GM04504 (cell line): ENCODE data around the gene NRBP1.
A peak's percentile ranks its signal among the peaks of the same experiment; 100 is the strongest.

ENCODE experiments used
- DNase-seq: peaks from one replicate; pipeline ENCODE4 v3.0.0-alpha.2; 2012; ENCODE audit warnings: low read depth

Gene NRBP1

GRCh38 chr2:27428213-27428977 is at the start of gene NRBP1:
Gene NRBP1, plus strand, starts transcription at chr2:27428631. Its CDS starts 4,643 bp downstream, at chr2:27433274.
- DNase-seq, result peak; percentile 64

GRCh38 chr2:27378809-27379290 is 49.6 kb upstream of the NRBP1 start:
- no peak for DNase-seq

DNA sequence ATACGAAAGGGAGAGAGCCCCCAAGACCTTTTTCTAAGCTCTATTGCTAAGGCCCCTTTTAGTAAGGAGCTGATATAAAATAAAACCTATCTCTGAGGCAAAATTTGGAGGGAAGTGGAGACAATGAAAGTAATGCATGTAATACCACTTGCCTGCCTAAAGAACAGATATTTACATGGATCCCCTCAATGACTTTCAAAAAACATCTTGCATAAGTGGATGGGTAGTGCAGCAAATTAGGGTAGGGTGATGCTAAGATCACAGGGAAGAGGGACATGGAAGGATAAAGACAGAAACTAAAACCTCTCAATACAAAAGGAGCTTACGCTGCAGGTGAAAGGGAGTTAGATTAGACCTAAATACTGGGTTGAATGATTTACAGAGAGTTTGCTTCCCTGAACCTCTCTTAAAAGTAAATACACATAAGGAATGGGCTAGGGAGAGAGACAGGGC is 49.0 kb upstream of the NRBP1 start:
- DNase-seq, result no peak

GRCh38 chr2:27379836-27380625 is 48.4 kb upstream of the NRBP1 start:
- no peak for DNase-seq

- peak; percentile 90 for DNase-seq
Observed at GRCh38 chr2:27380626-27381545, 47.5 kb upstream of the NRBP1 start, which contains the start of gene ZNF513. Gene ZNF513, minus strand, starts transcription at chr2:27380734. Its CDS starts 208 bp downstream, at chr2:27380526.

GRCh38 chr2:27381577-27382181 is 46.8 kb upstream of the NRBP1 start:
- DNase-seq, result no peak

DNA sequence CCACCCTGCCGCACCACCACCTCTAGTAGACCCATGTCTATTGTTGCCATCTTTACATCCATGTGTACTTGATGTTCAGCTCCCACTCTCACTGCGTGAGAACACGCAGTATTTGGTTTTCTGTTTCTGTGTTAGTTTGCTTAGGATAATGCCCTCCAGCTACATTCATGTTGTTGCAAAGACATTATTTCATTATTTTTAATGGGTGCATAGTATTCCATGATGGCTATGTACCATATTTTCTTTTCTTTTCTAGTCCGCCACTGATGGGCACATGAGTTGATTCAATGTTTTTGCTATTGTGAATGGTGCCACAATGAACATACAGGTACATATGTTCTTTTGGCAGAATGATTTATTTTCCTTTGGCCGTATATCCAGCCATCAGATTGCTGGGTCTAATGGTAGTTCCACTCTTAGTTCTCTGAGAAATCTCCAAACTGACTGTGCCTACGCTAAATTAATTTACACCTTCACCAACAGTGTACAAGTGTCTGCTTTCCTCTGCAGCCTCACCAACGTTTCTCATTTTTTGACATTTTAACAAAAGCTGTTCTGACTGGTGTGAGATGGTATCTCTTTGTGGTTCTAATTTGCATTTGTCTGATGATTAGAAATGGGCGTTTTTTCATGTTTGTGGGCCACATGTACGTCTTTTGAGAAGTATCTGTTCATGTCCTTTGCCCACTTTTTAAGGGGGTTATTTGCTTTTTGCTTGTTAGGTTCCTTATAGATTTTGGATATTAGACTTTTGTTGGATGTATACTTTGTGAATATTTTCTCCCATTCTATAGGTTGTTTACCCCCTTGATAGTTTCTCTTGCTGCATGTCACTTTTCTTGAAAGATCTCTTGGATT is 37.4 kb upstream of the NRBP1 start:
- no peak for DNase-seq

GRCh38 chr2:27393225-27393624 is 35.2 kb upstream of the NRBP1 start:
- no peak for DNase-seq

DNA sequence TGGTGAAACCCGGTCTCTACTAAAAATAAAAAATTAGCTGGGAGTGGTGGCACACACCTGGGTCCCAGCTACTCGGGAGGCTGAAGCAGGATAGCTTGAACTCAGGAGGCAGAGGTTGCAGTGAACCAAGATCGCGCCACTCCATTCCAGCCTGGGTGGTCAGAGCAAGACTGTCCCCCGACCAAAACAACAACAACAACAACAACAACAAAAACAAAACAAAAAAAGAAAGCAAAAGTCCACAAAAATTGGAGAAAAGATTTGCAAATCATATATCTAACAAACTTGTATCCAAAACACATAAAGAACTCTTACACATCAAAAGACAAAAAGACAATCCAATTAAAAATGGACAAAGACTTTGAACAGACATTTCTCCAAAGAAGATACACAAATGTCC is 29.5 kb upstream of the NRBP1 start:
- no peak for DNase-seq

DNA sequence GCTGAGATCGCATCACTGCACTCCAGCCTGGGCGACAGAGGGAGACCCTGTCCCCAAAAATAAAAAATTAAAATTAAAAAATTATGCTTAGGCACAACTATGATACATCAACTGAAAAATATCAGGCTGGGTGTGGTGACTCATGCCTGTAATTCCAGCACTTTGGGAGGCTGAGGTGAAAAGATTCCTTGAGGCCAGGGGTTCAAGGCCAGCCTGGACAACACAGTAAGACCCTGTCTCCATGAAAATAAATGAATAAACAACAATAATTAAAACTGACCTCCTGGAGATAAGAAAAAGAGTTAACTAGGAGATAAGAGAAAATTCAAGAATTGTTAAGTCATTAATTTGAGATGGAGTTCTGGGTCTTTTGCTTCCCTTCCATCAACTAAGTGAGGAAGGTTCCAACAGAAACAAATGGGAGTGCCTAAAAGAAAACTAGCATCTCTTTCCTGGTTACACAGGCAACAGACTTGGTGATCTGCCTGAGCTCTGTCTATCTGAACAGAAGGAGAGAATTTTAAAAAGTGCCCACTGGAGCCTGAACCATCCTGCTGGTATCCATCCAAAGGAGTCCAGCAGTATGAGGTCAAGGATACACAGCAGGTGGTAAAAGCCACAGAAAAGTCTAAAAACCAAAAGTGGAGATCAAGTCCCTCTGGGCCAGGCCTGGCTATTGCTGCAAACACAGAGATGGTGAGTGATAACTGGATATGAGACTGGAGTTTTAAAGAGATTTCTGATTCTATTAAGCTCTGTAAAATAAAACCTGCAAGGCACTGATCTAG is 27.9 kb upstream of the NRBP1 start:
- no peak for DNase-seq

DNA sequence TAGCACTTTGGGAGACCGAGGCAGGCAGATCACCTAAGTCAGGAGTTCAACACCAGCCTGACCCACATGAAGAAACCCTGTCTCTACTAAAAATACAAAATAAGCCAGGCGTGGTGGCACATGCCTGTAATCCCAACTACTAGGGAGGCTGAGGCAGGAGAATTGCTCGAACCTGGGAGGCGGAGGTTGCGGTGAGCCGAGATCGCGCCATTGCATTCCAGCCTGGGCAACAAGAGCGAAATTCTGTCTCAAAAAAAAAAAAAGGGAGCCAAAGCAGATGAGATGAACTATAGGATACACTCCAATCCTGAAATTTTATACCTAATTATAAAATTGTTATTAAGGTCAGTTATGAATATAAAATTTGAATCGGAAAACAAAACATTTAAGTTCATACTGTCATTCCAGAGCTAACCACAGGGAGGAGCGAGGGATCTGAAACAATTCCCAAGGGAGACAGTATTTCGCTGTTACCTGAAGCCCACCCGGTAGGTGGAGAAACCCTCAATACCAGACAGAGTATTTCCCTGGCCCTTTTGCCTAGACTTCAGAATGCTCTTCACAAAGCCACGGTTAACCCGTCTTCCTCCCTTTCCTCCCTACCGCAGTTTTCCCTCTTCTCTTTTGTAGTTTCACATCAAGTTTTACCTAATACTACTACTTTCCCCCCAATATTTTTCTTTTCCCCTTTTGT is 20.5 kb upstream of the NRBP1 start:
- no peak for DNase-seq

GRCh38 chr2:27408601-27409320 is 19.7 kb upstream of the NRBP1 start:
- DNase-seq, result no peak

DNA sequence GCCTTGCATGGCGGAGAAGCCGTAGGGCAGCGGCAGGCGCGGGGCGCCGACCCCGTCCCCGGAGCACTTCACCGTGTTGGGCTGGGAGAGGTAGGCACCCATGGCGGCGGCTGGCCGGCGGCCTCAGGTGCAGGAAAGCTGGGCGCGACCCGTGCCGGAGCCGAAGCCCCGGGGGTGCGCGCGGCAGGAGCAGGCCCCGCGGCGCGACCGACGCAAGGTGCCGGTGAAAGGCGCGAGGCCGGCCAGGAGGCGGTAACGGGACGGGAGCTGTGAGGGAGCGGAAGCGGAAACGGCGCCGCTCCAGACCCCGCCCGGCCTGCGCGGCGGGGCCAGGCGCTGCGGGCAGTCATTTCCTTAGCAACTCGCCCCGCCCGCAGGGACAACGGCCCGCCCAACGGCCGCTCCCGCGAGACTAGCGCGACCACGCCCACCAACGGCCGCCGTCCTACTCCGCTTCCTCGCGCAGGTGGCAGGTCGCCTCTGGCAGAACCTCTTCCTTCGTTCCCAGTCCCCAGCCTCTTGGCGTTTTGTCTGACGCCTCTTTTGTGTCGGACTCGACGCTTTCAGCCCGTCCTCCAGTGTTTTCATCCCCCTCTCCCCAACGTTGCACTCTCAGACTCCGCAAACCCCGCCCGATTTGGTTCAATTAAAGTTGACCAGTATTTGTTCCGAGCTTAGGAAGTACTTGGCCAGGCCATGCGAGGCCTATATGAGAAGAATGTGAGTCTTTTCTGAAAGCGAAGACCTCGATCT is 18.9 kb upstream of the NRBP1 start, which contains the start of gene PPM1G:
TSS of gene PPM1G (minus strand) at position 271 of the 753 bp plus-strand sequence. CDS start at position 102, 169 bp downstream.
- peak; percentile 85 for DNase-seq

DNA sequence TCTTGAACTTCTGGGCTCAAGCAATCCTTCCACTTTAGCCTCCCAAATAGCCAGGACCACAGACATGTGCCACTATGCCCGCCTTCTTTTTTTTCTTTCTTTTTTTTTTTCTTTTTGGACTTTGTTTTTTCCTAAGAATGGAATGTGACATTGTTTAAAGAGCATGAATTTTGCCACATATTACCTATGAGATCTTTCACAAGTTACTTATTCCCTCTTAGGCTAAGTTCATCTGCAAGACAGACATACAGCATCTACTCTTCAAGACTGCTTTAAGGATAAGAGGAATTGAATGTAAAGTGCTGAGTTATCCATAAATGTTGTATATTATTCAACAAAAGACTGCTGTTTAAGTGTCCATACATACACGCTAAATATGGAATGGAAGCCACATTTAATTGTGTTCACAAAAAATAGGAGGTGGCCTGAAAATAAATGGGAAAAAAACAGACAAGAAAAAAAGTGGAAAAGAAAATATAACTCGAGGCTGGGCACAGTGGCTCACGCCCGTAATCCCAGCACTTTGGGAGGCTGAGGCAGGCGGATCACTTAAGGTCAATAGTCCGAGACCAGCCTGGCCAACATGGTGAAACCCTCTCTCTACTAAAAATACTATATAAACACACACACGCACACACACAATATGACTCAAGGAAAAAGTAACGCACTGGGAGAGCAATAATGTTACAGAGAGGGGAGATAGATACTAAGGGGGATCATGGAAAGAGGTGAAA is 15.8 kb upstream of the NRBP1 start:
- no peak for DNase-seq

GRCh38 chr2:27416151-27416550 is 12.3 kb upstream of the NRBP1 start:
- DNase-seq, result no peak

DNA sequence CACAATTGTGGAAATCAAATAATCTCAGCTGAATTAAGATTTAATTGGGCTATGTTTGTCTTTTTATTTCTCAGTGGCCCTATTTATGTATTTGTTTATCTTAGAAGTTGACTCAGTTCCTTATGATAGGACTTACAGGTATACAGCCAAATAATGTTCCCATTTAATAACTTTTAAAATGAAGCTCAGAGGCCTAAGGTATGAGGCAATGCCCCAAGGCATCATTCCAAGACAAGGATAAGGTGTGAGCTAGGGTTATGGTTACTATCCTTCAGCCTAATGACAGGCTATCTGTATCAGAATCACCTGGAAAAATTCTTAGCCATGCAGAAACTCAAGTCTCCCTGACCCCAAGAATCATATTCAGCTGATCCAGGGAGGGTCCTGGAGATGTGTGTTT is 7.4 kb upstream of the NRBP1 start:
- DNase-seq, result no peak
